Fibroblast of gingiva (primary cell): ENCODE results near the gene ACVR1C.
"Not testable (repeated sequence)": the region's sequence is repeated elsewhere in the genome, so short reads cannot be mapped to it uniquely, and the experiment has no call there.

Experiments used
- DNase-seq: peaks from one replicate; pipeline ENCODE4 v3.0.0-alpha.2; 2011; ENCODE audit warnings: low read depth

ACVR1C gene

GRCh38 chr2:157572725-157573124 is 55.9 kb downstream of the ACVR1C start:
- no peak for DNase-seq

- DNase-seq, result not testable (repeated sequence)
Observed at GRCh38 chr2:157566623-157567022, 62.0 kb downstream of the ACVR1C start.

- not testable (repeated sequence) for DNase-seq
Observed at GRCh38 chr2:157566113-157566512, 62.6 kb downstream of the ACVR1C start.

- no peak for DNase-seq
Observed at GRCh38 chr2:157565550-157565949, 63.1 kb downstream of the ACVR1C start.

GRCh38 chr2:157559890-157560289 is 68.8 kb downstream of the ACVR1C start:
- no peak for DNase-seq

- no peak for DNase-seq
Observed at GRCh38 chr2:157559461-157559860, 69.2 kb downstream of the ACVR1C start.

GRCh38 chr2:157559061-157559460 is 69.6 kb downstream of the ACVR1C start:
- DNase-seq, result no peak

- no peak for DNase-seq
Observed at GRCh38 chr2:157557770-157558169, 70.9 kb downstream of the ACVR1C start.

- no peak for DNase-seq
Observed at GRCh38 chr2:157540102-157540501, 88.6 kb downstream of the ACVR1C start.

- DNase-seq, result no peak
Observed at GRCh38 chr2:157538064-157538463, 90.6 kb downstream of the ACVR1C start.

- DNase-seq, result no peak
Observed at GRCh38 chr2:157536815-157537214, 91.8 kb downstream of the ACVR1C start.

- DNase-seq, result no peak
Observed at GRCh38 chr2:157528963-157529751, 99.5 kb downstream of the ACVR1C start.

- DNase-seq, result no peak
Observed at GRCh38 chr2:157526070-157526469, 102.6 kb downstream of the ACVR1C start.

- no peak for DNase-seq
Observed at GRCh38 chr2:157523270-157524247, 105.1 kb downstream of the ACVR1C start.

- DNase-seq, result not testable (repeated sequence)
Observed at GRCh38 chr2:157514966-157515365, 113.7 kb downstream of the ACVR1C start.

GRCh38 chr2:157509744-157510143 is 118.9 kb downstream of the ACVR1C start:
- no peak for DNase-seq

- DNase-seq, result no peak
Observed at GRCh38 chr2:157508676-157509075, 120.0 kb downstream of the ACVR1C start.

- no peak for DNase-seq
Observed at GRCh38 chr2:157506586-157506985, 122.1 kb downstream of the ACVR1C start.

GRCh38 chr2:157504623-157505022 is 124.0 kb downstream of the ACVR1C start:
- no peak for DNase-seq

- DNase-seq, result no peak
Observed at GRCh38 chr2:157501026-157501425, 127.6 kb downstream of the ACVR1C start.

- DNase-seq, result no peak
Observed at GRCh38 chr2:157500334-157500733, 128.3 kb downstream of the ACVR1C start.

GRCh38 chr2:157498483-157498882 is 130.2 kb downstream of the ACVR1C start:
- DNase-seq, result no peak
